Measurements from ENCODE around the gene PALD1.

DNA sequence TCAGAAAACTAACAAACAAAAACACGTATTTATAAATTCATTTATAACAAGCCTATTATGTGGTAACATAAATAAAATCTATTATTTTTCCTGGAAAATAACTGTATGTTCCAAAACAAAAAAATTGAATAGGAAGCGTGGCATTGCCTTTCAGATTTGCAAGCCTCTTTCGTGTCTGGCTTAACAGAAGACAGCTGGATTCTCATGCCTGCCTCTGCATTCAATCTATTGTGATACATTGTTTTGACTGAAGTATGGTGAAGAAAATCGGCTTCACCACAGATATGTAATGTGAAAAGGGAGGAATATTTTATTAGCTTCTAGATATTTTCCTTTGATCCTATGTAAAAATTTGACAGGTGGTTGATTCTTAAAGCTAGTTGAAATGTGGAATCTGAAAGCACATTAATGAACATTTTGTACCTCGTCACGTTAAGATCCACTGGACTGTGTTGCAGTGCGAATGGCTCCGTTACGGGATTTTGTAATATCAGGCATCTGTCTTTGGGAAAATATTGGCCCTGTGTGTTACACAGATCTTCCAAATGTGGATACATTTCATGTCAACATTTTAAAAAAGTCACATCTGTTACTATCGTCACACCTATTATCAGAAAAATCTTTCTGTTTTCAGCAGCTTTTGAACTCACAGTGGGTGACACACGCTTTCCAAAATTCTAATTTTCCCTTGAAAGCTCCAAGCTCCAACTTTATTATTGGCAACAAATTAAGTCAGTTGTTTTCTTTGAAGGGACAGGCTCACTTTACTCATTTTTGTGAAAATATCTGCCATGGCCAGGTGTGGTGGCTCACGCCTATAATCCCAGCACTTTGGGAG lies 26.2 kb downstream of the PALD1 start:
- TF ChIP-seq, protein P1, sequence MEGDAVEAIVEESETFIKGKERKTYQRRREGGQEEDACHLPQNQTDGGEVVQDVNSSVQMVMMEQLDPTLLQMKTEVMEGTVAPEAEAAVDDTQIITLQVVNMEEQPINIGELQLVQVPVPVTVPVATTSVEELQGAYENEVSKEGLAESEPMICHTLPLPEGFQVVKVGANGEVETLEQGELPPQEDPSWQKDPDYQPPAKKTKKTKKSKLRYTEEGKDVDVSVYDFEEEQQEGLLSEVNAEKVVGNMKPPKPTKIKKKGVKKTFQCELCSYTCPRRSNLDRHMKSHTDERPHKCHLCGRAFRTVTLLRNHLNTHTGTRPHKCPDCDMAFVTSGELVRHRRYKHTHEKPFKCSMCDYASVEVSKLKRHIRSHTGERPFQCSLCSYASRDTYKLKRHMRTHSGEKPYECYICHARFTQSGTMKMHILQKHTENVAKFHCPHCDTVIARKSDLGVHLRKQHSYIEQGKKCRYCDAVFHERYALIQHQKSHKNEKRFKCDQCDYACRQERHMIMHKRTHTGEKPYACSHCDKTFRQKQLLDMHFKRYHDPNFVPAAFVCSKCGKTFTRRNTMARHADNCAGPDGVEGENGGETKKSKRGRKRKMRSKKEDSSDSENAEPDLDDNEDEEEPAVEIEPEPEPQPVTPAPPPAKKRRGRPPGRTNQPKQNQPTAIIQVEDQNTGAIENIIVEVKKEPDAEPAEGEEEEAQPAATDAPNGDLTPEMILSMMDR (IDR thresholded peaks at IDR 0.05; ENCODE audit: low read depth, low read length, poor library complexity, severe bottlenecking), result no peak
- no peak for TF ChIP-seq EZH2phosphoT487 (IDR thresholded peaks at IDR 0.05; ENCODE audit: borderline replicate concordance, low read length)

All from DOHH2 (cell line).